Activated T-helper 2 cell treated with anti-CD3 and anti-CD28 coated beads, Interferon-gamma antibody, Interleukin-2, Interleukin-4, amounts not matched to agents 10 μg/mL and 5 μg/mL and 100 μg/mL, durations not matched to agents 14 hours and 24 hours and 36 hours (primary cell): ENCODE results near the gene MYH9. TPM values are rescaled to one million over a fixed set of nuclear protein-coding genes. Genes with fewer than 3 reads are reported as not detected.
"Not testable (repeated sequence)": the region's sequence is repeated elsewhere in the genome, so short reads cannot be mapped to it uniquely, and the experiment has no call there.

Source experiments
- DNase-seq: peaks from one replicate; pipeline ENCODE4 v3.0.0; 2021; ENCODE audit warnings: low spot score
- H3K27ac Mint-ChIP-seq: one replicate; pipeline ENCODE4 v1.8.0; 2021; ENCODE audit warnings: mixed read lengths
- H3K27me3 Mint-ChIP-seq: one replicate; pipeline ENCODE4 v1.8.0; 2021; ENCODE audit warnings: low read depth, mixed read lengths
- H3K36me3 Mint-ChIP-seq: one replicate; pipeline ENCODE4 v1.8.0; 2021; ENCODE audit warnings: low read depth, mixed read lengths
- H3K4me1 Mint-ChIP-seq: one replicate; pipeline ENCODE4 v1.8.0; 2021; ENCODE audit warnings: low read depth, mixed read lengths
- H3K4me3 Mint-ChIP-seq: one replicate; pipeline ENCODE4 v1.8.0; 2021; ENCODE audit warnings: low read depth, mild to moderate bottlenecking, moderate library complexity, mixed read lengths
- H3K9me3 Mint-ChIP-seq: one replicate; pipeline ENCODE4 v1.8.0; 2021; ENCODE audit warnings: mixed read lengths
- intact Hi-C: fragments of 100-400 bp; cut with micrococcal nuclease; formaldehyde crosslinking; loops from one replicate; pipeline ENCODE4 v1.15.1; 2023
- total RNA-seq: library from RNA; stranded (reverse); gene quantifications from 2 replicates; pipeline ENCODE4 v1.2.3, GENCODE V29; 2022

The MYH9 gene
- total RNA-seq, 1 donor from 2014 or later: 619 TPM

DNA sequence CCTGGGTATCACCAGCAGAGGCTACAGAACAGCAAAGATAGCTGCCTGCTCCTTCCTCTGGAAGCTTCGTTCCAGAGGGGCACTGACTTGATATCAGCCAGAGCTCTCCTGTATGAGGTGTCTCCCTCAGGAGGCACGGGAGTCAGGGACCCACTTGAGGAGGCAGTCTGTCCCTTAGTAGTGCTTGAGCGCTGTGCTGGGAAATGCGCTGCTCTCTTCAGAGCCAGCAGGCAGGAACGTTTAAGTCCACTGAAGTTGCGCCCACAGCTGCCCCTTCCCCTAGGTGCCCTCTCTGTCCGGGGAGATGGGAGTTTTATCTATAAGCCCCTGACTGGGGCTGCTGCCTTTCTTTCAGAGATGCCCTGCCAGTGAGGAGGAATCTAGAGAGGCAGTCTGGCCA lies 116.5 kb downstream of the MYH9 start:
- intact Hi-C loops, H3K27ac Mint-ChIP-seq, H3K4me1 Mint-ChIP-seq, H3K27me3 Mint-ChIP-seq, DNase-seq, H3K9me3 Mint-ChIP-seq, H3K4me3 Mint-ChIP-seq: not testable (repeated sequence)
- peaks cover 12% of the 10 kb centered on the region for H3K36me3 Mint-ChIP-seq

DNA sequence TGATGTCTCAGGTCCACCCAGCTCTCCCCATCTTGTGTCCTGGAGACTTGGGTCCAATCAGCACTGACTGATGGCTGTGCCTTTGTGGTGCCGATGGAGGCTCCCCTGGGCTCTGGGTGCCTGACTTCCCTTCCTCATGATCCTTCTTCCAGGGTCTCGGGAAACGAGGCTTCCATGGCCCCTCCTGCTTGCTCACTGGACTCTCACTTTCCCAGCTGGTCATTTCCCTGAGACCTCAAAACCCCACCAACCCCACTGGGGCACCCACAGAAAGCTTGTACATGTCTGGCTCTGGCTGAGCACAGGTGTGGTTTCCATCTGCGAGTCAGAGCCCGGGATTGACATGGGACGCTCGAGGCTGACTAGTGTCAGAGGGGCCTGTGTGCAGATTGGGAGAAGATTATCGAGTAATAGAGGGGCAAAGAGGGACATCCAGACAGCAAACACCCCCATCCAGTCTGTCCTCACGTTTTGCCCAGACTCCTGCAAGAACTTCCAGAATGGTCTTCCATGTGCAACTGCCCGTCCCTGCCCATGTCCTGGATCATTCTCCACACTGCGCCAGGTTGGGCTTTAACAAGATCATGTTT lies 119.8 kb downstream of the MYH9 start:
- H3K4me3 Mint-ChIP-seq: no peak overlapping the region
- DNase-seq: no peak
- intact Hi-C loops: no loop called here
- peaks cover 38% of the 10 kb centered on the region for H3K36me3 Mint-ChIP-seq
- peaks cover 4% of the 10 kb centered on the region for H3K4me1 Mint-ChIP-seq
- no peak overlapping the region for H3K27ac Mint-ChIP-seq
- H3K9me3 Mint-ChIP-seq: no peaks in the 10 kb centered on the region
- no peaks in the 10 kb centered on the region for H3K27me3 Mint-ChIP-seq

DNA sequence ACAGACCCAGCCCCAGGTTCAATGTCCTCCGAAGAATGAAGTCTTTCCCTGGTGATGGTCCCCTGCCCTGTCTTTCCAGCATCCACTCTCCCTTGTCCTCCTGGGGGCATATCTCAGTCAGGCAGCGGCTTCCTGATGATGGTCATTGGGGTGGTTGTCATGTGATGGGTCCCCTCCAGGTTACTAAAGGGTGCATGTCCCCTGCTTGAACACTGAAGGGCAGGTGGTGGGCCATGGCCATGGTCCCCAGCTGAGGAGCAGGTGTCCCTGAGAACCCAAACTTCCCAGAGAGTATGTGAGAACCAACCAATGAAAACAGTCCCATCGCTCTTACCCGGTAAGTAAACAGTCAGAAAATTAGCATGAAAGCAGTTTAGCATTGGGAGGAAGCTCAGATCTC lies 120.7 kb downstream of the MYH9 start:
- DNase-seq: no peak
- Mint-ChIP-seq H3K36me3 (peaks cover 47% of the 10 kb centered on the region), H3K27ac (no peak overlapping the region), H3K9me3 (no peaks in the 10 kb centered on the region), H3K4me1 (peaks cover 4% of the 10 kb centered on the region), H3K4me3 (no peak overlapping the region), H3K27me3 (no peaks in the 10 kb centered on the region)
- intact Hi-C loops: no loop called here

DNA sequence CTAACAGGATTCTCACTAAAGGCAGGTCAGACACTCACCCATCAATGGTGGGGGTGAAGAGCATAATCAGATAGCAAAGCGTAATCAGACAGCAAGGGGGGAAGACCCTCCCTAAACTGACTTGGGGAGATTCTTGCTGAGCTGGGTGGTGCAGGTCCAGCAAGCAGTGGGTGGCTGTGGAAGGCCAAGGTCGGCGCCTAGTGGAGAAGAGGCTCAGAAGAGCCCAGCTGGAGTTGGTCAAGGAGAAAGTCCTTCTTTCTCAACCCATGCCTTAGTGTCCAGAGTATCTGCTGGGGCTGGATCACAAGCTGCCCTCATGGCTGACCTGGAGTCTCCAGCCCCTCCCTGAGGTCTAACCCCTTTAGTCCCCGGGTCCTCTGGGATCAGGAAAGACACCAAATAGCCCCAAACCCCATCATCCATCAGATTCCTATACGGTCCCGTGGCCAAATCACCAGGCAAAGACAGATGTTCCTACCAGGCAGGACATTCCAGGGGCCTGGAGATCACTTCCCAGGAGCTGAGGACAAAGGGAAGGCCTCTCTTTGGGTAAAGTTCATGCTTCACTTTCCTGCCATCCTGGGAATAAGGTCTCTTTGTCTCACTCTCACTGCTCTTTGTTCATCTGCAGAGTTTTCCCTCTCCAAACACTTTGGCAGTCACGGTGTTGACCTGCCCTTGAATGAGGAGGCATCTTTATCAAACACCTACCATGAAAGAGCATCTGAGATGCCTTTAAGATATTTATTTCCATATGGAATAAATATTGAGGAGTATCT lies 123.7 kb downstream of the MYH9 start:
- DNase-seq, H3K4me3 Mint-ChIP-seq, H3K27me3 Mint-ChIP-seq, H3K27ac Mint-ChIP-seq, intact Hi-C loops, H3K4me1 Mint-ChIP-seq, H3K9me3 Mint-ChIP-seq: not testable (repeated sequence)
- H3K36me3 Mint-ChIP-seq: peaks cover 71% of the 10 kb centered on the region

DNA sequence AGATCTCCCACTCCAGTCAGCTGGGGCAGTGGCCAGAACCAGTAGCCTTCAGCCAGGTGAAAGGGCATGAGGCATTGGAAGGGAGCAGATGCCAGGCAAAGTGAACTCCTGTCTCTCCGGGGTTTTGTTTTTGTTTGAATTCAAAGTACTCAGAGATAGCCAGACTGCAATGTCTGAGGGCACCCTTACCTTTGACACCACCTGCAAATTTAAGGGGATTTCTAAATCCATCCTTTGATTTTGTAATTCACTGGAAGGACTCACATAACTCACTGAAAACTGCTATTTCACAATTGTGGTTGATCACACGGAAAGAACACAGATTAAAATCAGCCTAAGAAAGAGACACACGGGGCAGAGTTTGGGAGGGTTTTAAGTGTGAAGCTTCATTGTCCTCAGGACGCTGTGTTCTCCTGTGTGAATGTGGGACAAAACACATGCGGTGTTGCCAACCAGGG lies 124.5 kb downstream of the MYH9 start:
- Mint-ChIP-seq H3K4me1 (peaks cover 18% of the 10 kb centered on the region), H3K36me3 (peaks cover 77% of the 10 kb centered on the region)
- DNase-seq, H3K9me3 Mint-ChIP-seq, H3K27ac Mint-ChIP-seq, H3K27me3 Mint-ChIP-seq, H3K4me3 Mint-ChIP-seq, intact Hi-C loops: not testable (repeated sequence)

DNA sequence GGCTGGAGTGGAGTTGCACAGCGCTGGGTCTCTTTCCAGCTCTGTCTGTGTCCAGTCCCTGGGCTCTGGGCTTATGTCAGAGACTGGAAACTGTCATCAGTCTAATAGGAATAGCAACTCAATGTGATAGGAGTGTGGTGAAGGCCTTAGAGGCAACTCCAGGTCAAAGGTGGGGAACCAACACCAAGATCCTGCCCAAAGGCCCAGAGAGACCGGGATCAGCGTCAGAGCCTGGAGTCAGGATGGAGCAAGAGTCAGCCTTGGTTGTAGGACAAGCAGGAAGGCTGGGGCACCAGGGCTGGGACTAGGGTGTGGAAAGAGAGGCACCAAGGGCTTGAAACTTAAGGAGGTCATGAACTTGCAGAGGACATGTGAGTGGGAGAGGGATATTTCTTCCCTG lies 125.5 kb downstream of the MYH9 start:
- H3K9me3 Mint-ChIP-seq, H3K27me3 Mint-ChIP-seq, DNase-seq, intact Hi-C loops, H3K4me3 Mint-ChIP-seq, H3K27ac Mint-ChIP-seq: not testable (repeated sequence)
- H3K36me3 Mint-ChIP-seq: peaks cover 83% of the 10 kb centered on the region
- H3K4me1 Mint-ChIP-seq: peaks cover 23% of the 10 kb centered on the region

DNA sequence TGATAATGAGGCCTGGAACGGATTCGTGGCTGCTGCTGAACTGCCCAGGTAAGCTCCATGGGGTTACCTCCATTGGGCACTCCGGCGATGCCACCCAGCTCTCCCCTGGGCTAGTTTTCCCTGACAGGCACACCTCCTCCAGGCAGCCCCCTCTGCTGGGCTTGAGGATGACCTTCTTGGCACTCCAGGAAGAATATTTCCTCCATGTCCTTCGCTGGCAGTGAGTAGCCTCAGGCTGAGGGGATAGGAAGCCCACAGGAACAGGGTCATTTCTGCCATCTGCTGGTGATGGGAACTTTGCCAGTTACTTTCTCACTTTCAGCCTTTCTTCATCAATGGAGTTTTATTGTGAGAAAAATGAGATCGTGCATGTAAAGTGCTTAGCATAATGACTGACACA lies 126.1 kb downstream of the MYH9 start:
- Mint-ChIP-seq H3K4me1 (peaks cover 28% of the 10 kb centered on the region), H3K36me3 (peaks cover 83% of the 10 kb centered on the region)
- H3K9me3 Mint-ChIP-seq, DNase-seq, H3K27me3 Mint-ChIP-seq, H3K27ac Mint-ChIP-seq, intact Hi-C loops, H3K4me3 Mint-ChIP-seq: not testable (repeated sequence)

DNA sequence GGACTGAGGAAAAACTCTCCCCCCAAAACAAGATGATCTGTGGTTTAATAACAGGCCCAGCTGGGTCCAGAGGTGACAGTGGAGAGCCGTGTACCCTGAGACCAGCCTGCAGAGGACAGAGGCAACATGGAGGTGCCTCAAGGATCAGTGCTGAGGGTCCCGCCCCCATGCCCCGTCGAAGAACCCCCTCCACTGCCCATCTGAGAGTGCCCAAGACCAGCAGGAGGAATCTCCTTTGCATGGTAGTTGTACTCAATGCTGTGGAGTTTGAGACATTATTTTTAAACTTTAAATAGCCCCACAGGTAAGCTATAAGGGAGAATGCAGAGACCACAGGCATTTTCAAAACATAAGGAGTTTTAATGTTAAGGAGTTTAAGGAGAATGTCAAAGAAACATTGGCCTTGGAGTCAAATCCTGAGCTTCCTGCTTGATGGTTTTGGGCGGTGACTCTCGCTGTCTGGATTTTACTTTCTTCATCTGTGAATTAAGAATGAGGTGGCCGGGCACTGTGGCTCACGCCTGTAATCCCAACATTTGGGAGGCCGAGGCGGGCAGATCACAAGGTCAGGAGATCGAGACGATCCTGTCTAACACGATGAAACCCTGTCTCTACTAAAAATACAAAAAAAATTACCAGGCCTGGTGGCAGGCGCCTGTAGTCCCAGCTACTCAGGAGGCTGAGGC lies 128.0 kb downstream of the MYH9 start:
- DNase-seq: no peak
- Mint-ChIP-seq H3K36me3 (peaks cover 79% of the 10 kb centered on the region), H3K4me1 (peaks cover 41% of the 10 kb centered on the region), H3K4me3 (no peak overlapping the region), H3K27me3 (no peaks in the 10 kb centered on the region), H3K9me3 (no peaks in the 10 kb centered on the region), H3K27ac (no peak overlapping the region)
- intact Hi-C loops: no loop called here

DNA sequence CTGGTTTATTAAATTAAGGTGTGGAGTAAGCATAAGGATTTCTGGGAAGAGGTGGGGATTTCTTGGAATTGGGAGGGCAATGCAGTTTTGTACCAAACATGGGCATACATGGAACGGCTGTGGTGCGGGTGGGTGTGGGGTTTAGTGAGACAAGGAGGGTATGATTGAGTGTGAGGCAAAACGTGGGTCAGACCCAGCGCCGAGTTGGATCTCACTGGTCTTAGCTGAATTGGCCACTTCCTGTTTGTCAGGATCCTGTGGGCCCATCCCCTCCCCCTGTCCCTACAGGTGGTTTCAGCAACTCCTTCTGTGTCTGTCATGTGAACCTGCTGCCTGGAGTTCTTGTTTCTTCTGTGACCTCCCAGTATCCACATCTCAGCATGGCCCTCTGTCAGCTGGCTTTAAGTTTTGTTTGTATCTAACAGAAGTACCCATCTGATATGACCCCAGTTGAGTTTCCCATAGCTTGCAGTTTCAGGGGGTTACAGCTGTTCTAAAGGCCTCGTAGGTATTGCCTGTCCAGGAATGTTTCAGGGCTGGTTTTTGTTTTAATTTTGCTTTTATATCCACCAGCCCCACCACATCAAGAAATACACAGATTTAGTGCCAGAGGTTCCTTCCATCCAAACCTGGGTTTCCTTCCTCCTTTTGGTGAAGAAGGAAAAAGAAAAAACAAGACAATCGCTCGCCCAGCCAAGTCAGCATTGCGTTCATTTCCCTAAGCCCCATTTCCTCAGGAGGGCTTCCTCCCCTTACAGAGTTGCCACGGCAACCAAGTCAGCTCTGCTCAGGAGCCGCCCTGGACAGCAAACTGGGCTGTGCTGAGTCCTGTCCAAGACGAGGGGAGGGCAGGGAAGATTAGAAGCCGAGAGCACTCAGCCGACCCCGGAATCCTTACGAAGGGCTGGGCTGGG lies 128.8 kb downstream of the MYH9 start:
- H3K27me3 Mint-ChIP-seq: no peaks in the 10 kb centered on the region
- H3K36me3 Mint-ChIP-seq: peaks cover 81% of the 10 kb centered on the region
- H3K9me3 Mint-ChIP-seq: no peaks in the 10 kb centered on the region
- H3K27ac Mint-ChIP-seq: peak overlapping the region; percentile 83
- H3K4me3 Mint-ChIP-seq: peak overlapping the region; percentile 37
- intact Hi-C loops: no loop called here
- H3K4me1 Mint-ChIP-seq: peaks cover 45% of the 10 kb centered on the region
- DNase-seq: no peak

DNA sequence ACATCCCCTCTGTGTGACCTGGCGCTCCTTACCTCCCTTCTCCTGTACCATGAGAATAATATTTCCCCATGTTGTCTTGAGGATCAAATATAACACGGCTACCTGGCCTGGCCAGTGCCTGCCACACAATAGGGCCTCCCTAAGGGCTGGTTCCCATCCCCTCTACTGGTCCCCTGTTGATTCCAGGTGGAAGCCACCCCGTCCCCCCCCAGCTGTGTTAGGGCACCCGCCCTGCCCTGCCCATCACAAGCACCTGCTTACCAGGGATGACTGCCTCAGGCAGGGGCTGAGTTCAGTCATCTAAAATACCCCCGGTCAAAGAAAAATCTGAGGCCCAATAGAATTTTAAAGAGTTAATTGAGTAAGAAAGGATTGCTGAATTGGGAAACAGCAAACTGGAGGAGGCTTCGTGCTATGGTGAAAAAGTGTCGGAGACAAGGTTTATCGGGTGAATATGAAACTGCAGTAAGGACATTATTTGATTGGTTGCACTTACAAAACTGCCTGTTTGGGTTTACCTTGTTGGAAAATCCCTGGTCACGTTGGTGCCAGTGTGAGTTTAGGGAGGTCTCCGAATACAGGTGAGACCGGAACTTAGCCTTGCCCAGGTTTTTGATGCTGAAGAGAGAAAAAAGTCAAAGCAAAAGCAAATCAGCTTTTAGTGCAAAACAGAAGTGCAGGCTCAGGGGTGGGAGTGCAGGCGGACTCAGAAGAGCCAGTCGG lies 129.7 kb downstream of the MYH9 start:
- Mint-ChIP-seq H3K36me3 (peaks cover 78% of the 10 kb centered on the region), H3K4me1 (peaks cover 49% of the 10 kb centered on the region), H3K27me3 (no peaks in the 10 kb centered on the region), H3K4me3 (peak overlapping the region; percentile 37), H3K9me3 (no peaks in the 10 kb centered on the region), H3K27ac (peak overlapping the region; percentile 83)
- intact Hi-C loops: no loop called here
- DNase-seq: no peak

DNA sequence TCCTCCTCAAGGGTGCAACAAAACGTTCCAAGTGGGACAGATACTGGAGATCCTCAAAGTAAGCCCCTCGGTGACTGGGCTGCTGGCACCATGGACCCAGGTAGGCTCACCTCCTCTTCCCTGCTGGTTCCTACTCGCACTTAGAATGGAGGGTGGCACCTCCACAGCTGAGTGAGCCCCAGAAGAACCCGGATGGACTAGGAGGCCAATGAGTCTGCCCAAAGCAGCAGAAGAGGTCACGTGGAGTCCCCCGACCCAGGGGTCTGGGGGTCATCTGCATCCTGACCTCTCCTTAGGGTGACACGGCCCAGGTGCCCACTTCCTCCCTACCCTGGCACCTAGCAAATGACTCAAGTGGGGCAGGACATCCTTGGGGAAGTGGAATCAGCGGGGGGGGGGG lies 130.5 kb downstream of the MYH9 start:
- Mint-ChIP-seq H3K27me3 (no peaks in the 10 kb centered on the region), H3K4me1 (peaks cover 56% of the 10 kb centered on the region), H3K36me3 (peaks cover 70% of the 10 kb centered on the region), H3K4me3 (no peak overlapping the region), H3K9me3 (no peaks in the 10 kb centered on the region), H3K27ac (peak overlapping the region; percentile 30)
- intact Hi-C loops: no loop called here
- DNase-seq: no peak

DNA sequence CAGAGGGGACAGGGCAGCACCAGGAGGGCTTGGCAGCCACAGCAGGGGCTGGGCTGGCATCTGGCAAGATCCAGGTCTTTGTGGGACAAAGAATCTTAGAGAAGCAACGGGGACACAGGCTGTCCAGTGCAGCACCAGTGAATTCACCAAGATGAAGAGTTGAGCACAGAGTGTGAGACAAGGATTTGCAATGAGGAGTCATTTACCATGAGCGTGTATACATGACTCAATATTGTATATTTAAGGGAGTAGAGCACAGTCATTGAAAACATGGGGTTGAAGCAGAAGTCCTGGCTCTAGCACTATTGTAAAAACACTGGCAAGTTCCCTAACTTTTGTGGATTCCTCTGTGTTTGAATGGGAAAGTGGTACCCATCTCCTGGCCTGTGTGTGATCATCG lies 131.3 kb downstream of the MYH9 start:
- no peaks in the 10 kb centered on the region for H3K9me3 Mint-ChIP-seq
- no peak for DNase-seq
- H3K27ac Mint-ChIP-seq: peak overlapping the region; percentile 30
- H3K4me1 Mint-ChIP-seq: peaks cover 59% of the 10 kb centered on the region
- H3K27me3 Mint-ChIP-seq: no peaks in the 10 kb centered on the region
- intact Hi-C loops: no loop called here
- peaks cover 64% of the 10 kb centered on the region for H3K36me3 Mint-ChIP-seq
- no peak overlapping the region for H3K4me3 Mint-ChIP-seq
